Activated T-helper 17 cell treated with anti-CD3 and anti-CD28 coated beads, Interleukin-2, amount 50 U/mL, for 72 hours (primary cell): Measurements from ENCODE around the gene NELL1. TPM values are rescaled to one million over a fixed set of nuclear protein-coding genes. Genes with fewer than 3 reads are reported as not detected.

Experiments
- ATAC-seq: fragments of 150-1000 bp; cut with Tn5 transposase; replicated peaks from 2 replicates; pipeline ENCODE4 v1.10.0; 2021; ENCODE audit warnings: mild to moderate bottlenecking, moderate library complexity
- H3K27ac Mint-ChIP-seq: one replicate; pipeline ENCODE4 v1.8.0; 2022; ENCODE audit warnings: mixed read lengths
- H3K27me3 Mint-ChIP-seq: one replicate; pipeline ENCODE4 v1.8.0; 2022; ENCODE audit warnings: mixed read lengths
- H3K36me3 Mint-ChIP-seq: one replicate; pipeline ENCODE4 v1.8.0; 2022; ENCODE audit warnings: low read depth, mild to moderate bottlenecking, mixed read lengths
- H3K4me1 Mint-ChIP-seq: one replicate; pipeline ENCODE4 v1.8.0; 2022; ENCODE audit warnings: mixed read lengths
- H3K4me3 Mint-ChIP-seq: one replicate; pipeline ENCODE4 v1.8.0; 2022; ENCODE audit warnings: mild to moderate bottlenecking, mixed read lengths
- H3K9me3 Mint-ChIP-seq: one replicate; pipeline ENCODE4 v1.8.0; 2022; ENCODE audit warnings: mixed read lengths
- total RNA-seq, 2 donors: library from RNA; stranded (reverse); gene quantifications; one replicate each; pipeline ENCODE4 v1.2.3, GENCODE V29; 2022

The NELL1 gene
- total RNA-seq, 2 donors from 2014 or later: not detected

DNA sequence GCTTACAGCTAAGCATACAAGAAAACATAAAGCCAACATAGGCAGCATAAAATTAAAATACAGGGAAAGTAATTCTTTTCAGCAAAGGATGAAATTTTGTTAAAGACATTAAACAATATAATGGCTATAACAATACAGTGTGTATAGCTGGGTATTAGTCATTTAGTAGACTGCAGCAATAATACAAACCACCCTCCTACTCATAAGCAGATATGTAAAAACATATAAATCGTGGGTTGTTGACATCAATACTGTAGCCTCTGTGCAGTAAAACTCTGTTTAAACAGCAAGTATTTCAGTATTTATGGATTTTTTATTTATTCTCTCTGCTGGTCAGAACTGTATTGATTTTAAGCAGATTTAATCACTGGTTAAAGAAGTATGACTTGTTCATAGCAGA, 884.4 kb downstream of the NELL1 start:
- H3K27me3 Mint-ChIP-seq: no peaks in the 10 kb centered on the region
- no peak overlapping the region for H3K27ac Mint-ChIP-seq
- peaks cover 4% of the 10 kb centered on the region for H3K9me3 Mint-ChIP-seq
- H3K4me3 Mint-ChIP-seq: no peak overlapping the region
- H3K4me1 Mint-ChIP-seq: no peaks in the 10 kb centered on the region
- no peaks in the 10 kb centered on the region for H3K36me3 Mint-ChIP-seq
- no peak for ATAC-seq

DNA sequence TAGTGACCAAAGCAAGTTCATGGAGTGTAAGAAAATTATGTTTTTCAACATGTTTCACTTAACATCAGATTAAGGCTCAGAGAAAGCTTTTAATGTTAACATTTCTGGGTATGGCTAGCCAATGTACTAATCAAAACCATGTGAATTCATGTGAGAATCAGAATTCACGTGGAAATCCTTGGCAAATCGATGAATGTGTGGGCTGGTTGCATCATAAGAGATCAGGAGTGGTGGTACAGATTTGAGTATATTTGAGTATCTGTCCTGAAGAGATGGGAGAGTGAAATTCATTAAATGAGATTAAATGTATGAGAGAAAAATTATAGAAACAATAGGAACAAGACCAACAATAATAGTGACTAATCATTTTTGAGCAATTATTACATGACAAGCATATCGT, 884.9 kb downstream of the NELL1 start:
- no peak overlapping the region for H3K27ac Mint-ChIP-seq
- H3K4me3 Mint-ChIP-seq: no peak overlapping the region
- no peaks in the 10 kb centered on the region for H3K27me3 Mint-ChIP-seq
- no peak for ATAC-seq
- no peaks in the 10 kb centered on the region for H3K4me1 Mint-ChIP-seq
- peaks cover 4% of the 10 kb centered on the region for H3K9me3 Mint-ChIP-seq
- H3K36me3 Mint-ChIP-seq: no peaks in the 10 kb centered on the region

DNA sequence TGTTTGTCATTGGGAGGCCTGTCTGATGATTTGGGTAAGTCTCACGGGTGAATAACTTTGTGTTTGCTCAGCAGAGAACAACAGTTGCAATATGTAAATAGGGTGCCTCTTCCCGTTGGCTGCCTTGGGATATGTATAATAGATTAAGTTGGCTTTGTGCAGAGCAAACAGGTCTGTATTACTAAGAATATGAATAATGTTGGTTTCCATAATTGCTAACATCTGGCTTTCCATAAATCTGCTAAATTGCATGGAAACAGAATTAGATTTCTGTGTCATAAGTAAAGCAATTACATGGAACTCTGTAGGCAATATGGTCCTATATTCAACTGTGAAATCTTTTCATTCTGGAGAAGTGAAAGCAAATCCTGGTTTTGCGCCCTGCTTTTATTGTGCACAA, 887.5 kb downstream of the NELL1 start:
- Mint-ChIP-seq H3K36me3 (no peaks in the 10 kb centered on the region), H3K9me3 (peaks cover 8% of the 10 kb centered on the region), H3K4me1 (no peaks in the 10 kb centered on the region), H3K27ac (no peak overlapping the region), H3K27me3 (no peaks in the 10 kb centered on the region), H3K4me3 (no peak overlapping the region)
- ATAC-seq: no peak

- no peak overlapping the region for H3K4me3 Mint-ChIP-seq
- no peak overlapping the region for H3K27ac Mint-ChIP-seq
- H3K9me3 Mint-ChIP-seq: peaks cover 24% of the 10 kb centered on the region
- no peaks in the 10 kb centered on the region for H3K27me3 Mint-ChIP-seq
- H3K4me1 Mint-ChIP-seq: no peaks in the 10 kb centered on the region
- ATAC-seq: no peak
- H3K36me3 Mint-ChIP-seq: no peaks in the 10 kb centered on the region
These were observed 891.1 kb downstream of the NELL1 start for GRCh38 chr11:21560466-21560975.

DNA sequence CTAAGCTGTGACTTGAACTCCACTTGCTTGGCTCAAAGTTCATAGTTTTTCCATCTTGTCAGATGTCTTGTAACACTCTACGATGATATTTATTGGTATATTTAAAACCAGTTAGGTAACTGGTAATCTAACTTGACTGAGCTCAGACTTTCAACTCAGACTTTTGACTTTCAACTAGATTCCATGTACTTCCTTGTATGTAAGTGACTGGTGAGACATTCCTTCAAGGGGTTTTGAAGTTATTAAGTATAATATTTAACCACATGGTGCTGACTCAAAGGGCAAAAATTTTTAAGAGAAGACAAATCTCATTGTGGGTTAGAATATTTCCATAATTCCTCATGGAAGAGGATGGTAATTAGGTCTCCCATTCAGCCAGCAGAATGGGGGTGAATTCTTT, 892.2 kb downstream of the NELL1 start:
- Mint-ChIP-seq H3K4me3 (no peak overlapping the region), H3K36me3 (no peaks in the 10 kb centered on the region), H3K9me3 (peaks cover 24% of the 10 kb centered on the region), H3K27me3 (no peaks in the 10 kb centered on the region), H3K27ac (no peak overlapping the region), H3K4me1 (no peaks in the 10 kb centered on the region)
- ATAC-seq: no peak

- peaks cover 20% of the 10 kb centered on the region for H3K9me3 Mint-ChIP-seq
- no peak overlapping the region for H3K4me3 Mint-ChIP-seq
- H3K4me1 Mint-ChIP-seq: no peaks in the 10 kb centered on the region
- no peak for ATAC-seq
- no peaks in the 10 kb centered on the region for H3K27me3 Mint-ChIP-seq
- no peak overlapping the region for H3K27ac Mint-ChIP-seq
- H3K36me3 Mint-ChIP-seq: no peaks in the 10 kb centered on the region
These were observed 894.7 kb downstream of the NELL1 start for GRCh38 chr11:21564095-21564494.

DNA sequence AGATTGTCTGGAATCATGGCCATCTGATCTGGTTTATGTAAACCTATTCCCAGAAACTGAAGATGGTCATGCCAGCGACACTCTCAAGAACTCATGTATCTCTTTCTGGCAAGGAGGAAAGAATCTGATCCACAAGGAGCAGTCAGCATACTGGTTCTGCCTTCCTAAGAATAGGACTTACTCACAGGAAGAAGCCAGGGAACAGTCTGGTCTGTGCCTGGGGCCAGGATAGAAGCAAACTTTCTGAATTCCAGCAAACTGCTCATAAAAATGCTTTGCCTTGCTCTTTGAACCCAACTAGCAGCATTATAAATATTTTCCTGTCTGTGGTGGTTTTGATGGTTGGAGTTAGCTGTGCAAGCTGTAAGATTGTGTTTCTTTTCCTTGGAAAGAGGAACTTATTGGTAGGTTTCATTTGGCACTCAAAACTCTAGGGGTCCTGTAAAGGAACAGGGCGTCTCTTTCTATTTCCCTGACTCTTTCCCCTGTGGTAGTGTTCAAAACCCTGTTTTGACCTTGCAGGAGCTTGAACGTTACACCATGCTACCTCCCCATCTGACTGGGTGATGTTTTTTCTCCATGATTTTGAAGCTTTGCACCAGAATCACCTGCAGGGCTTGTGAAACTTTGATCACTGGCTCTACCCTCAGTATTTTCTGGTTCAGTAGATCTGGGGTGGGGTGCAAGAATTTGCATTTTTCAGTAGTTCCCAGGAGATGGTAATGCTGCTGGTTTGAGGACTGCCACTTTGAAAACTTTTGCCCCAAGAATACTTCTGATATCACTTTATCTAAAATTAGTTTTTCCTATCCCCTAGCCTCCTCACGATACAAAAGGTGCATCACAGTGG, 895.7 kb downstream of the NELL1 start:
- Mint-ChIP-seq H3K9me3 (peaks cover 20% of the 10 kb centered on the region), H3K27me3 (no peaks in the 10 kb centered on the region), H3K27ac (no peak overlapping the region), H3K36me3 (no peaks in the 10 kb centered on the region), H3K4me3 (no peak overlapping the region), H3K4me1 (no peaks in the 10 kb centered on the region)
- no peak for ATAC-seq

DNA sequence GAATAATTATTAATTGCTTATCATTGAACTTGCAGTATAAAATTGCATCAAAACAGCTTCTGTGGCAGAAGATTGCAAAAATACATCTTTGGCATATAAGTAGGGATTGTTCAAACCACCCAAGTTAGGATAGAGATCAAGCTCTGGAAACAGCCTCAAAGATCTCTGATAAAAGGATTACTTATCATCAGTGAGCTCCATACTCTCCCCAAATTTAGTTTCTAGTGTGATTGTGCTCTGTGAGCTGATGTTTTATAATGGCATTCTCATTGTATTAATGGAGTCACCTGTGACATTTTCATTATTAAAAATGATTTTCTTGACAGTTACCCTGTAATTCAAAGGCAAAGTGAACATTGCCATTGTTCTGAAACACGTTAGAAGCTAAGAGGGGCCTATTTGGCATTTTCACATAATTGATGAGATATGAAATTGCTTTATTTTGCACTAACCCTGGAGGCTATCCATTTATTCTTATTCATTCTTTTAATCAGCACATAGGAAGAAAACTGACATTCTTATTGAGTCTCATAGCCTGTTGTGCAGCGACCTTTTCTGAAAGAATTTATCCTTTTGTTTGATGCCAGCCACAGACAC, 897.2 kb downstream of the NELL1 start:
- no peak for ATAC-seq
- Mint-ChIP-seq H3K27ac (no peak overlapping the region), H3K36me3 (no peaks in the 10 kb centered on the region), H3K9me3 (peaks cover 16% of the 10 kb centered on the region), H3K4me3 (no peak overlapping the region), H3K27me3 (no peaks in the 10 kb centered on the region), H3K4me1 (no peaks in the 10 kb centered on the region)

- no peak for ATAC-seq
- Mint-ChIP-seq H3K4me1 (no peaks in the 10 kb centered on the region), H3K4me3 (no peak overlapping the region), H3K36me3 (no peaks in the 10 kb centered on the region), H3K27me3 (no peaks in the 10 kb centered on the region), H3K9me3 (peaks cover 16% of the 10 kb centered on the region), H3K27ac (no peak overlapping the region)
These were observed 898.4 kb downstream of the NELL1 start for GRCh38 chr11:21567645-21568290.

DNA sequence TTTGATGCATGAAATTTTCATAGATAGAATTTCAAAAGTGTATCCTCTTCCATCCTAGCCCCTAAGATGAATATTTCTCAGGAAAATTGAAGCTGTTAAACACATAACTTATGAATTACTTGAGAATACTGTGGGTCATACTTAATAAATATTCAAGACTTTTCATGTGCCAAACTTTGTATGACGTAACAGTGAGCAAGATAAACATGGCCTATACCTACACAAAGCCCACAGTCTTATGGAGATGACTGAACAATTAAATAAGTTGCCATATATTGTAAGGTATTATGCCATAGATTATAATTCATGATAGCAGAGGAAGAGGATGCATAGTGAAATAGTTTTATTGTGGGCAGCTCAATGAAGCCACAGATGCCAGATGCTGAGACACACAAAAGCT, 902.8 kb downstream of the NELL1 start:
- no peaks in the 10 kb centered on the region for H3K4me1 Mint-ChIP-seq
- ATAC-seq: no peak
- no peaks in the 10 kb centered on the region for H3K27me3 Mint-ChIP-seq
- H3K9me3 Mint-ChIP-seq: peaks cover 3% of the 10 kb centered on the region
- H3K36me3 Mint-ChIP-seq: no peaks in the 10 kb centered on the region
- H3K4me3 Mint-ChIP-seq: no peak overlapping the region
- H3K27ac Mint-ChIP-seq: no peak overlapping the region

DNA sequence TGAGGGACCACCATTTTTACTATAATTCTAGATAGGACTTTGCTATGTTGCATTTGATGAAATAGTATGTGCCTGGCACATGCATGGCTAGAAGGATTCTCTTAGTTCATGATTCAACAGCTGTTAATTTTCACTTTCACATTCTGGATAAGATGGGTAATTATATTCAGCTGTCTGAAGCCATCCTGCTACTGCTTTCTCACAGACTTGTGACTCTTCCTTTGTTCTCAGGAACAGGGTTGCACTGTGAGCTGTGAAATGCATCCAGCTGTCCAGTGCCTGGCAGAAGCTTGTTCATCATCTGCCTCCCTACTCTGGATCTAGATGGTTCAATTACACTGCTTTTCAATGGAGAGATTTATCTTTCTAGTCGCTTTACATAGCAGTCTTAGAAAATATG, 913.4 kb downstream of the NELL1 start:
- Mint-ChIP-seq H3K9me3 (peaks cover 19% of the 10 kb centered on the region), H3K27me3 (no peaks in the 10 kb centered on the region), H3K27ac (no peak overlapping the region), H3K36me3 (no peaks in the 10 kb centered on the region), H3K4me1 (no peaks in the 10 kb centered on the region), H3K4me3 (no peak overlapping the region)
- ATAC-seq: no peak

- no peak overlapping the region for H3K27ac Mint-ChIP-seq
- H3K27me3 Mint-ChIP-seq: no peaks in the 10 kb centered on the region
- no peaks in the 10 kb centered on the region for H3K4me1 Mint-ChIP-seq
- no peak overlapping the region for H3K4me3 Mint-ChIP-seq
- H3K36me3 Mint-ChIP-seq: no peaks in the 10 kb centered on the region
- no peak for ATAC-seq
- H3K9me3 Mint-ChIP-seq: peaks cover 12% of the 10 kb centered on the region
These were observed 919.4 kb downstream of the NELL1 start for GRCh38 chr11:21588754-21589153.

DNA sequence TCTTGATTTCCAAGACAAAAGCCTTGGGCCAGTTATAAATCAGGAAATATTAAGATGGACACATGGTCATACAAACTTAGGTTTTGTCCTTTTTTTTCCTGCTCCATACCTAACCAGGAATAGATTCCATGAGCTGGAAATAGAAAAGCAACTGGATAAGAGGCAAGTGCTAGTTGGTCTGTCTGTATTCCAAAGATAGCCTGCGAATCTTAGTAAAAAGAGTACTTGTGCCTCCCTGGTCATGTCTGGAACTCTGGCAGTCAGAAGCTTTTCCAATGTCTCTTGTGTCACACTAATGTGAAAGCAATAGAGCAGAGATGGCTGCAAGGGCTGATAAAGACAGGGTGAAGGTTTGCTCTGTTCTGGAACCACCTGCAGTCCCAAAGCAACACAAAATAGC, 933.3 kb downstream of the NELL1 start:
- Mint-ChIP-seq H3K4me1 (no peaks in the 10 kb centered on the region), H3K36me3 (no peaks in the 10 kb centered on the region), H3K27ac (no peak overlapping the region), H3K27me3 (no peaks in the 10 kb centered on the region), H3K9me3 (peaks cover 5% of the 10 kb centered on the region), H3K4me3 (no peak overlapping the region)
- no peak for ATAC-seq

GRCh38 chr11:21603886-21604285, 934.5 kb downstream of the NELL1 start:
- no peak for ATAC-seq
- H3K27ac Mint-ChIP-seq: no peak overlapping the region

GRCh38 chr11:21604564-21604963, 935.2 kb downstream of the NELL1 start:
- no peak for ATAC-seq
- Mint-ChIP-seq H3K9me3 (peaks cover 5% of the 10 kb centered on the region), H3K27ac (no peak overlapping the region), H3K4me3 (no peak overlapping the region), H3K27me3 (no peaks in the 10 kb centered on the region), H3K4me1 (no peaks in the 10 kb centered on the region), H3K36me3 (no peaks in the 10 kb centered on the region)

More at GRCh38 chr11:21603886-21604285, 934.5 kb downstream of the NELL1 start:
- H3K4me3 Mint-ChIP-seq: no peak overlapping the region
- H3K36me3 Mint-ChIP-seq: no peaks in the 10 kb centered on the region
- peaks cover 5% of the 10 kb centered on the region for H3K9me3 Mint-ChIP-seq
- H3K27me3 Mint-ChIP-seq: no peaks in the 10 kb centered on the region
- H3K4me1 Mint-ChIP-seq: no peaks in the 10 kb centered on the region
